ENCODE measurements around the gene RACGAP1.

The RACGAP1 gene

DNA sequence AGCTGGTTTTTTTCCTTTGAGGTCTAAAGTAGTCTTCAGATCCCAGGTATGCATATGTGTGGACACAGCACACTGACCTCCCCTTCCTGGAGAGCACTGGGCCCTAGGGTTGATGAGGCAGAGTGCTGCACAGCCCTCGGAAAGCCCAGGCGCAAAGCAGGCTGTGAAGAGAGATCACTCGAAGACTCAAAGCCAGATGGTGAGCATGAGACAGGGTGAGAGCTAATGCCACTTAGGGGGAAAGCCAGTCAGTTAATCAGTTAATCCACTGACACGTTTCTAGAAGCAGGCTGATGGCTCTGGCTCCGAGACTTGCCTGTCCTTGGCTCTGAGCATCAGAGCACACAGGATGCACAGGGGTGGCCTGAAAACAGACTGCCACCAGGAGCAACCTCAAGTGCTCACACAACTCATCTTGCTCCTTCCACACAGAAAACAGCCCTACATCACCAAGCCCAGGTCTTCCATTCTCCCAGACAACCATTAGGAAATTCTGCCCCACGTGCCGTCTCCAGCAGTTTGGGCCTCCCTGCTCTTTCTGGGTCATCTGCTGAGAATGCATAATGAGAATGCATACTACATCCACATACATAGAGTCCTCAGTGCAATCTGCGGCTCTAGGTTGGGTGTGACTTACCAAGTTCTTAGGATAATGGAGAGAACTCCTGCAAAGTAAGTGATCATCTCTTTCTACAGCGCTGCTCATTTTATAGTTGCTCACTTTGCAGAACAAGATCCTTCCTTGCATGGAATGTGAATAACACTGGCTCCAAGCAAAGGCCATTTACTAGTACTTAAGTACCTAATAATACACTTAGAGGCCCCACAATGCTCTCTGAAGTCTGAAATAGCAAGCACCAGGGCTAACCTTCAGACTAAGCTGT is 40.6 kb downstream of the RACGAP1 start:
- no peak for DNase-seq

GRCh38 chr12:49983892-49984291 is 41.4 kb downstream of the RACGAP1 start:
- DNase-seq, result peak; percentile 29

- no peak for DNase-seq
Measured at GRCh38 chr12:49982246-49983087, 42.8 kb downstream of the RACGAP1 start.

- DNase-seq, result no peak
Measured at GRCh38 chr12:49980501-49981349, 44.6 kb downstream of the RACGAP1 start.

GRCh38 chr12:49979791-49980190 is 45.5 kb downstream of the RACGAP1 start:
- no peak for DNase-seq

DNA sequence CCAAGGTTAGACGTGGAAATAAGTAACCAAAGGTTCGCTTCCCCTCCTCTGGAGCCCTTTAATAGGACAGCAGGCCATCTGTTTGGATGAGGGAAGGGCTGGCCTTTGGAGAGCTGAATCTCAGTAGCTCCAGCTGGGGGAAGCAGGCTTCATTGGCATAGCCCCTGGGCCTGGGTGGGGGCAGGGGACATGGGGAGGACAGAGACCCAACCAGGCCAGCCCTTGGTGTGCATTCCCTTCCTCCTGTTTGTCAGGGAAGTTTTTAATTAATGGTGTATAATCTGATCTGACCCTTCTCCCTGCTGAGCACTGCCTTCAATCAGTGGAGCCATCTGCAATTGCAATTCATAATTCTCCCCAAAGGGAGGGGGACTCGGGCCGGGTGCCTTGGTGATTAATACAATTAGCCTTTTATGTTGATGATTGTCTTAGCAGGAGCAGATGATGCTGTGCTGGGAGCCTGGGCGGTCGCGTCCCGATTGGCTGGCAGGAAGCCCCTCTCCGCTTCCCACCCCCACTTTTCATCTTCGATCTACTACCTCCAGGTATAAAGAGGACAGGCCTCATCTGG is 46.2 kb downstream of the RACGAP1 start:
- DNase-seq, result no peak

- no peak for DNase-seq
Measured at GRCh38 chr12:49978125-49978524, 47.2 kb downstream of the RACGAP1 start.

GRCh38 chr12:49976557-49976956 is 48.7 kb downstream of the RACGAP1 start:
- DNase-seq, result no peak

- DNase-seq, result no peak
Measured at GRCh38 chr12:49975318-49975761, 50.0 kb downstream of the RACGAP1 start.

DNA sequence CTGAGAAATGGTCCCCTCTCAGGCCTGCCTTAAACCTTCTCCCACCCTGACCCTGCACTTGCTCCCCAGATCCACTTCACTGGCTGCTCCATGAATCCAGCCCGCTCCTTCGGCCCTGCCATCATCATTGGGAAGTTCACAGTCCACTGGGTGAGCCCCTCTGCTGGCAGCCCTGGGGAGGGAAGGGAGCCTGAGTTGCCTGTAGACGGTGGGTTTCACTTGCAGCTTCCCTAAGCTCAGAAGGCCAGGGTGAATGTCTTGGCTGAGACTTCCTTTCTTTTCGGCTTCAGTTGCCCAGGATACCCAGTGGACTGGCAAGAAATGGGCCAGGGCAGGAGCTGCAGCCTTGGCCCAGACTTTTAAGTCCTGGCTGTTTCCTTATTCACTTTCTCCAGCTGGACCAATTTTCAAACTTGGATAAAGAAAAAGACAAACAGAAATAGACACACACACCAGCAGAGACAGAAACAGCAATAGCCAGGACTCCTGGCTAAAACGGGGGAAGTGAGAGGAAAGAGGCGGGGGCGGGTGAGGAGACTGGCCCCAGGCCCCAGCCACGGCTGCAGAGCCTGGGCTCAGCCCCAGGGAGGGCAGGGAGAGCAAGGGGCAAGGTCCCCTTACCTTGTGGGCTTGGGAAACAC is 50.5 kb downstream of the RACGAP1 start:
- DNase-seq, result no peak

- no peak for DNase-seq
Measured at GRCh38 chr12:49974231-49974675, 51.0 kb downstream of the RACGAP1 start.

GRCh38 chr12:49973361-49973830 is 51.9 kb downstream of the RACGAP1 start:
- DNase-seq, result no peak

- no peak for DNase-seq
Measured at GRCh38 chr12:49972641-49973360, 52.5 kb downstream of the RACGAP1 start, which contains the start of gene AQP6. AQP6 (plus strand) TSS chr12:49972947; CDS start chr12:49973174, 227 bp downstream.

DNA sequence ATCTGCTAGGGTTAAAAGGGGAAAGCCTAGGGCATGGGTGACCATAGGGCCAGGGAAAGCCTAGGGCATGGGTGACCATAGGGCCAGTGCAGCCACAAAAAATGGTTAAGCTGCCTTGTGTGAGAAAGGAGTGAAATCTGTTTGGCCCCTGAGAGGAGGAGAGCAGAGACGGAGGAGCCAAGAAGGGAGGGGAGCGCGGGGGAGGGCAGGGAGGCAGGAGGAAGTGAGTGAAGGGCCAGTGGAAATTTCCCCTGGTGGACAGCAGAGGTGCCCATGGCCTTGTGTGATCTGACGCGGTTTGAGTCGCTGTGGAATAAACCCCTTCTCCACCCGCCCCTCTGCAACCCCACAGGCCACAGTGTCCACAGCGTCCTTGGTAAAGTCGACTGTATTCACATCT is 53.2 kb downstream of the RACGAP1 start:
- DNase-seq, result no peak

DNA sequence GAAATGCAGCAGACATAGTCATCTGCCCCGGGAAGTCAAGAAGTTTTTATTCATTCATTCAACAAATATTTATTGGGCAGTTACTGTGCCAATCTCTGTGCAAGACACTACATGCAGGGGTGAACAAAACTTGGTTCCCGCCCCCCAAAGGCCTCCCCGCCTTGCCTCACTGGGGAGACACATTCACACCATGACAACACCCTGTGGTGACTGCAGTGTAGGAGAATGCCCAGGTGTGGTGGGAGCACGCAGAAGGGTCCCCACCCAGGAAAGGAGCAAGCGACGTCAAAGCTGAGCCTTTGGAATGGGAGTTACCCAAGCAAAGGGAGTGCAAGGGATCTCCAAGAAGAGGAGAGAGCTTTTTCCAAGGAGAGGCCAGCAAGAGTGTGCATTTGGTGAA is 54.2 kb downstream of the RACGAP1 start:
- DNase-seq, result no peak

- DNase-seq, result no peak
Measured at GRCh38 chr12:49970658-49971057, 54.6 kb downstream of the RACGAP1 start.

- DNase-seq, result no peak
Measured at GRCh38 chr12:49969651-49970429, 55.5 kb downstream of the RACGAP1 start.

- no peak for DNase-seq
Measured at GRCh38 chr12:49969027-49969426, 56.3 kb downstream of the RACGAP1 start.

GRCh38 chr12:49968471-49968870 is 56.8 kb downstream of the RACGAP1 start:
- no peak for DNase-seq

DNA sequence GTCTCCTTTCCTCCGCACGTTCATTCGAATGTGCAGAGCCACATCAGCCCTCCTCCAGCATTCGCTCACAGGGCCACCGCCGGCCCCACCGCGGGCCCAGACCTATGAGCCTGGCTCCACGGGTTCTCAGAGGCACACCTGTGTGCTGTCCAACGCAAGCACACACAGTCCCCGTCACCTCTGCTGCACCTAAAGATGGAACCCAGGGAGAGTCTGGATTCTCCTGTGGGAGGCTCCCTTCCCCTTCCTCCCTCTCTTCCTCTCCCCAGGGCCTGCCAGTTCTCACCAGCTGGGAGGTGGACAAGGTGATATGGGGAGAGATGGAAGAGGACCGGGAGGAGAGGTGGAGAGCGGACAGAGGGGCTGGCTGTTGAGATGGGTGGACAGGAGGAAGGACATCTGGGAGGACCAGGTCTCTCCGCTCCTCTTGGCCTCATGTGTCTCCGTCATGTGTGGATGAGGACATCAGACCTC is 57.5 kb downstream of the RACGAP1 start:
- DNase-seq, result no peak
